HCT116 (cell line): ENCODE measurements around the gene TCERG1L. TPM values are rescaled to one million over a fixed set of nuclear protein-coding genes. Genes with fewer than 3 reads are reported as not detected.

ENCODE experiments used
- ATAC-seq: fragments of 200-7000 bp; cut with Tn5 transposase; 2 replicates; pipeline ENCODE4 v1.9.1; 2020; ENCODE audit warnings: mild to moderate bottlenecking, moderate library complexity
- BruUV-seq: library from RNA; stranded (reverse); fragments of 400-500 nt; replicated peaks from 2 replicates; lab custom pipeline; 2021; lab: Mats Ljungman, UMichigan
- CTCF ChIA-PET: fragments of 300-600 bp; sonication (Branson Sonifier 250); formaldehyde crosslinking; loops from one replicate; lab custom pipeline; 2021; ENCODE audit warnings: antibody characterized with exemption; lab: Charles Lee
- POLR2A ChIA-PET: fragments of 300-600, 350-600 bp; sonication (Branson Sonifier 250); formaldehyde crosslinking; loops from one replicate; lab custom pipeline; 2021; ENCODE audit warnings: antibody characterized with exemption; lab: Charles Lee
- RAD21 ChIA-PET, 2 experiments: fragments of 300-600 bp; sonication (Branson Sonifier 250); formaldehyde crosslinking; loops; one replicate each; lab custom pipeline; 2023; ENCODE audit warnings: low total read pairs in 2 of 2; ENCODE audit not compliant: uncharacterized antibody in 2 of 2, unreplicated experiment in 2 of 2, low non-redundant PET in 1 of 2; lab: Charles Lee
- DNase-seq: peaks from one replicate; pipeline ENCODE4 v3.0.0-alpha.2; 2010; ENCODE audit warnings: low read depth, low spot score
- H2AFZ ChIP-seq: fragments of 200-600 bp; shearing (Covaris generic), sonication (generic); 2 replicates; pipeline ENCODE4 v1.6.1; 2017; ENCODE audit warnings: low read depth, mixed run types, mixed read lengths, antibody characterized with exemption, low read length; ENCODE audit not compliant: poor library complexity, severe bottlenecking
- H3K27ac ChIP-seq: 2 replicates; pipeline ENCODE4 v1.5.1; 2012; ENCODE audit warnings: low read depth, low read length
- H3K27me3 ChIP-seq: fragments of 200-600 bp; sonication (generic); 2 replicates; pipeline ENCODE4 v1.6.1; 2016; ENCODE audit warnings: mixed run types, low read length, mixed read lengths; ENCODE audit not compliant: insufficient read depth
- H3K36me3 ChIP-seq, 2 experiments: fragments of 200-500 bp in 1 of 2; fragments of 200-600 bp in 1 of 2; sonication (Bioruptor generic) in 1 of 2; sonication (generic) in 1 of 2; 2 replicates each; pipeline versions ENCODE4 v1.5.1 to v1.6.1; 2014 to 2016; ENCODE audit warnings: low read length in 2 of 2, inconsistent platforms in 1 of 2, mixed read lengths in 1 of 2, mixed run types in 1 of 2; ENCODE audit not compliant: insufficient read depth in 2 of 2, control insufficient read depth in 1 of 2
- H3K4me1 ChIP-seq, 2 experiments: fragments of 200-600 bp in 1 of 2; sonication (generic) in 1 of 2; 2 replicates each; pipeline versions ENCODE4 v1.5.1 to v1.6.1; 2012 to 2017; ENCODE audit warnings: low read length in 2 of 2, inconsistent platforms in 1 of 2, mild to moderate bottlenecking in 1 of 2, mixed read lengths in 1 of 2, mixed run types in 1 of 2, moderate library complexity in 1 of 2; ENCODE audit not compliant: insufficient read depth in 2 of 2, control insufficient read depth in 1 of 2
- H3K4me2 ChIP-seq: fragments of 200-600 bp; sonication (generic); 2 replicates; pipeline ENCODE4 v1.6.1; 2017; ENCODE audit warnings: mixed run types, low read length, mixed read lengths
- H3K4me3 ChIP-seq, 2 experiments: fragments of 200-600 bp in 1 of 2; sonication (generic) in 1 of 2; replicated peaks in 1 of 2; 2 replicates each; pipeline ENCODE4 v1.5.1; 2011 to 2016; ENCODE audit warnings: low read length in 2 of 2, control low read depth in 1 of 2, low read depth in 1 of 2, mild to moderate bottlenecking in 1 of 2, mixed read lengths in 1 of 2, mixed run types in 1 of 2
- H3K79me2 ChIP-seq: fragments of 200-600 bp; sonication (generic); 2 replicates; pipeline ENCODE4 v1.6.1; 2017; ENCODE audit warnings: mild to moderate bottlenecking, mixed run types, low read length, moderate library complexity, mixed read lengths; ENCODE audit not compliant: insufficient read depth
- H3K9ac ChIP-seq: fragments of 200-600 bp; sonication (generic); 2 replicates; pipeline ENCODE4 v1.6.1; 2016; ENCODE audit warnings: low read length, mixed read lengths
- H3K9me2 ChIP-seq: fragments of 200-600 bp; sonication (generic), shearing (Covaris generic); 2 replicates; pipeline ENCODE4 v1.6.1; 2017; ENCODE audit warnings: mixed run types, mild to moderate bottlenecking, moderate library complexity; ENCODE audit not compliant: insufficient read depth
- H3K9me3 ChIP-seq, 2 experiments: fragments of 200-500 bp in 1 of 2; fragments of 200-600 bp in 1 of 2; sonication (Bioruptor generic) in 1 of 2; sonication (generic) in 1 of 2; 2 replicates each; pipeline ENCODE4 v1.6.1; 2014 to 2017; ENCODE audit warnings: low read length in 2 of 2, mixed read lengths in 2 of 2, inconsistent platforms in 1 of 2, low read depth in 1 of 2, mild to moderate bottlenecking in 1 of 2, mixed run types in 1 of 2, moderate library complexity in 1 of 2; ENCODE audit not compliant: control insufficient read depth in 1 of 2, insufficient read depth in 1 of 2
- H4K20me1 ChIP-seq: fragments of 200-600 bp; sonication (generic), shearing (Covaris generic); 2 replicates; pipeline ENCODE4 v1.6.1; 2017; ENCODE audit warnings: mixed run types, mild to moderate bottlenecking, moderate library complexity; ENCODE audit not compliant: insufficient read depth
- CBX3 ChIP-seq: IDR thresholded peaks from 2 replicates; pipeline ENCODE4 v1.6.1; 2012; ENCODE audit warnings: low read depth
- CEBPB ChIP-seq: IDR thresholded peaks from 2 replicates; pipeline ENCODE4 v1.6.1; 2012; ENCODE audit warnings: low read depth
- POLR2A ChIP-seq: IDR thresholded peaks from 2 replicates; pipeline ENCODE4 v1.7.0; 2011; ENCODE audit warnings: borderline replicate concordance; ENCODE audit not compliant: insufficient read depth, insufficient read length; ENCODE audit errors: extremely low read depth
- SIN3A ChIP-seq: IDR thresholded peaks from 2 replicates; pipeline ENCODE4 v1.6.1; 2012; ENCODE audit warnings: low read depth
- SP1 ChIP-seq: IDR thresholded peaks from 2 replicates; pipeline ENCODE4 v1.6.1; 2012; ENCODE audit warnings: low read depth
- SRF ChIP-seq: IDR thresholded peaks from 2 replicates; pipeline ENCODE4 v1.6.1; 2012; ENCODE audit warnings: low read depth
- TCF7L2 ChIP-seq: IDR thresholded peaks from 2 replicates; pipeline ENCODE4 v1.7.0; 2011; ENCODE audit warnings: borderline replicate concordance, inconsistent platforms; ENCODE audit not compliant: insufficient read depth, insufficient read length; ENCODE audit errors: extremely low read depth
- YY1 ChIP-seq: IDR thresholded peaks from 2 replicates; pipeline ENCODE4 v1.6.1; 2011; ENCODE audit warnings: low read length, low read depth, moderate library complexity, mild to moderate bottlenecking; ENCODE audit not compliant: insufficient replicate concordance; ENCODE audit errors: extremely low read depth
- ZFX ChIP-seq: fragments of 450-650 bp; IDR thresholded peaks from 2 replicates; pipeline ENCODE4 v1.6.1; 2017
- intact Hi-C: fragments of 100-400 bp; cut with micrococcal nuclease; formaldehyde crosslinking; loops from 2 replicates; pipeline ENCODE4 v1.10.0; 2022
- total RNA-seq: library from RNA; stranded (reverse); gene quantifications from one replicate; pipeline ENCODE4 v1.2.1, GENCODE V29; 2021; ENCODE audit not compliant: unreplicated experiment
- TF ChIP-seq, protein P1 (sequence below): IDR thresholded peaks from 2 replicates; pipeline ENCODE4 v1.6.1; 2011; ENCODE audit warnings: mild to moderate bottlenecking, low read length, moderate library complexity; ENCODE audit not compliant: insufficient replicate concordance; ENCODE audit errors: extremely low read depth
- TF ChIP-seq, protein P2 (sequence below): IDR thresholded peaks from 2 replicates; pipeline ENCODE4 v1.6.1; 2012
- TF ChIP-seq, protein P3 (sequence below): IDR thresholded peaks from 2 replicates; pipeline ENCODE4 v1.6.1; 2012
- TF ChIP-seq, protein P4 (sequence below): IDR thresholded peaks from 2 replicates; pipeline ENCODE4 v1.6.1; 2012; ENCODE audit warnings: low read depth

TCERG1L gene
- total RNA-seq, 1 experiment from 2014 or later, result not detected

DNA sequence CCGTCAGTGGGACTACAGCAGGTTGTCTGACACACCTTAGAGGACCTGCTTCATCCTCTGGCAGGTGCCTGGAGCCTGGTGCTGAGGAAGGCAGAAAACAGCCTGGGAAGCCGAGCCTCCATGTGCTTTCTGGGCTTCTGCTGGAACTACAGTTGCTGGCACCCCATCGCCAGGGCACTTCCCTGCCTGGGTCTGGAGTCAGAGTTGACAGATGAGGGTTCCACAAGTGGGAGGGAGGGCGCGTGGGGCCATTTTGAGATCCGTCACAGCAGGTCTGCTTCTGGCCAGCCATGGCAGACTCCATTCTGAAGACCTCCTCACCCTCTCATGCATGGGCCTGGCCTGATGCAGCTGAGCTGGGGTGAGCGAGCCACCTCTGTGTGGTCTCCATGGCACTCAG is 33.2 kb upstream of the TCERG1L start:
- no peak for TF ChIP-seq SRF
- TF ChIP-seq, protein P1, sequence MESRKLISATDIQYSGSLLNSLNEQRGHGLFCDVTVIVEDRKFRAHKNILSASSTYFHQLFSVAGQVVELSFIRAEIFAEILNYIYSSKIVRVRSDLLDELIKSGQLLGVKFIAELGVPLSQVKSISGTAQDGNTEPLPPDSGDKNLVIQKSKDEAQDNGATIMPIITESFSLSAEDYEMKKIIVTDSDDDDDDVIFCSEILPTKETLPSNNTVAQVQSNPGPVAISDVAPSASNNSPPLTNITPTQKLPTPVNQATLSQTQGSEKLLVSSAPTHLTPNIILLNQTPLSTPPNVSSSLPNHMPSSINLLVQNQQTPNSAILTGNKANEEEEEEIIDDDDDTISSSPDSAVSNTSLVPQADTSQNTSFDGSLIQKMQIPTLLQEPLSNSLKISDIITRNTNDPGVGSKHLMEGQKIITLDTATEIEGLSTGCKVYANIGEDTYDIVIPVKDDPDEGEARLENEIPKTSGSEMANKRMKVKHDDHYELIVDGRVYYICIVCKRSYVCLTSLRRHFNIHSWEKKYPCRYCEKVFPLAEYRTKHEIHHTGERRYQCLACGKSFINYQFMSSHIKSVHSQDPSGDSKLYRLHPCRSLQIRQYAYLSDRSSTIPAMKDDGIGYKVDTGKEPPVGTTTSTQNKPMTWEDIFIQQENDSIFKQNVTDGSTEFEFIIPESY, result no peak
- no peak for TF ChIP-seq POLR2A
- no peak for TF ChIP-seq SP1
- TF ChIP-seq, protein P2, sequence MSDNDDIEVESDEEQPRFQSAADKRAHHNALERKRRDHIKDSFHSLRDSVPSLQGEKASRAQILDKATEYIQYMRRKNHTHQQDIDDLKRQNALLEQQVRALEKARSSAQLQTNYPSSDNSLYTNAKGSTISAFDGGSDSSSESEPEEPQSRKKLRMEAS, result no peak
- TF ChIP-seq, protein P3, sequence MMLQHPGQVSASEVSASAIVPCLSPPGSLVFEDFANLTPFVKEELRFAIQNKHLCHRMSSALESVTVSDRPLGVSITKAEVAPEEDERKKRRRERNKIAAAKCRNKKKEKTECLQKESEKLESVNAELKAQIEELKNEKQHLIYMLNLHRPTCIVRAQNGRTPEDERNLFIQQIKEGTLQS, result no peak
- no peak for TF ChIP-seq ZFX
- TF ChIP-seq CEBPB, result no peak
- TF ChIP-seq, all 23 proteins: peak for 0
- Histone ChIP-seq H3K27me3 (no peaks in the 10 kb centered on the region), H3K9me3 (no peaks in the 10 kb centered on the region), H3K4me2 (no peak overlapping the region), H3K27ac (no peak overlapping the region), H3K36me3 (no peaks in the 10 kb centered on the region), H4K20me1 (no peaks in the 10 kb centered on the region), H3K4me1 (no peaks in the 10 kb centered on the region), H2AFZ (no peak overlapping the region), H3K9me2 (no peaks in the 10 kb centered on the region), H3K4me3 (no peak overlapping the region), H3K9ac (no peak overlapping the region), H3K79me2 (no peaks in the 10 kb centered on the region)
- no TSS peak for BruUV-seq
- no peak for DNase-seq
- CTCF ChIA-PET, result no interaction called here
- POLR2A ChIA-PET, result no interaction called here
- ATAC-seq, result no peak
- intact Hi-C loops, result no loop called here
- RAD21 ChIA-PET, result no interaction called here

DNA sequence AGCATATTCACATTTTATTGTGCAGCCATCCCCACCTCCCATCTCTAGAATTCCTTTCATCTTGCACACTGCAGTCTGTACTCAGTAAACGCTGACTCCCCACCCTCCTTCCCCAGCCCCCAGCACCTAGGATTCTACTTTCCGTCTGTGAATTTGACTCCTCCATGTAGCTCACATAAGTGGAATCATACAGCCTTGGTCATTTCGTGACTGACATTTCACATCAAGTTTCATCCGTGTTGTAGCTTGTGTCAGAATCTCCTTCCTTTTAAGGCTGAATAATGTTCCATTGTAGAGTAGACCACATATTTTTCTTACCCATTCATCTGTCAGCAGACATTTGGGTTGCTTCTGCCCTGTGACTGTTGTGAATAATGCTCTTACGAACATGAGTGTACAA is 26.2 kb upstream of the TCERG1L start:
- ATAC-seq (no peak), DNase-seq (no peak)
- CTCF ChIA-PET, result no interaction called here
- BruUV-seq, result no TSS peak
- Histone ChIP-seq H3K9ac (no peak overlapping the region), H3K9me2 (no peaks in the 10 kb centered on the region), H3K4me1 (no peaks in the 10 kb centered on the region), H2AFZ (no peak overlapping the region), H3K27me3 (0 out of 2 replicates have a peak, but pooled peaks cover 2% of the 10 kb centered on the region), H3K36me3 (no peaks in the 10 kb centered on the region), H3K27ac (no peak overlapping the region), H3K9me3 (no peaks in the 10 kb centered on the region), H4K20me1 (no peaks in the 10 kb centered on the region), H3K4me3 (no peak overlapping the region), H3K4me2 (no peak overlapping the region), H3K79me2 (no peaks in the 10 kb centered on the region)
- intact Hi-C loops, result no loop called here
- POLR2A ChIA-PET, result no interaction called here
- RAD21 ChIA-PET, result no interaction called here
- TF ChIP-seq ZFX (no peak), YY1 (no peak), CBX3 (no peak), SRF (no peak), TCF7L2 (no peak), SIN3A (no peak)
- TF ChIP-seq, protein P4, sequence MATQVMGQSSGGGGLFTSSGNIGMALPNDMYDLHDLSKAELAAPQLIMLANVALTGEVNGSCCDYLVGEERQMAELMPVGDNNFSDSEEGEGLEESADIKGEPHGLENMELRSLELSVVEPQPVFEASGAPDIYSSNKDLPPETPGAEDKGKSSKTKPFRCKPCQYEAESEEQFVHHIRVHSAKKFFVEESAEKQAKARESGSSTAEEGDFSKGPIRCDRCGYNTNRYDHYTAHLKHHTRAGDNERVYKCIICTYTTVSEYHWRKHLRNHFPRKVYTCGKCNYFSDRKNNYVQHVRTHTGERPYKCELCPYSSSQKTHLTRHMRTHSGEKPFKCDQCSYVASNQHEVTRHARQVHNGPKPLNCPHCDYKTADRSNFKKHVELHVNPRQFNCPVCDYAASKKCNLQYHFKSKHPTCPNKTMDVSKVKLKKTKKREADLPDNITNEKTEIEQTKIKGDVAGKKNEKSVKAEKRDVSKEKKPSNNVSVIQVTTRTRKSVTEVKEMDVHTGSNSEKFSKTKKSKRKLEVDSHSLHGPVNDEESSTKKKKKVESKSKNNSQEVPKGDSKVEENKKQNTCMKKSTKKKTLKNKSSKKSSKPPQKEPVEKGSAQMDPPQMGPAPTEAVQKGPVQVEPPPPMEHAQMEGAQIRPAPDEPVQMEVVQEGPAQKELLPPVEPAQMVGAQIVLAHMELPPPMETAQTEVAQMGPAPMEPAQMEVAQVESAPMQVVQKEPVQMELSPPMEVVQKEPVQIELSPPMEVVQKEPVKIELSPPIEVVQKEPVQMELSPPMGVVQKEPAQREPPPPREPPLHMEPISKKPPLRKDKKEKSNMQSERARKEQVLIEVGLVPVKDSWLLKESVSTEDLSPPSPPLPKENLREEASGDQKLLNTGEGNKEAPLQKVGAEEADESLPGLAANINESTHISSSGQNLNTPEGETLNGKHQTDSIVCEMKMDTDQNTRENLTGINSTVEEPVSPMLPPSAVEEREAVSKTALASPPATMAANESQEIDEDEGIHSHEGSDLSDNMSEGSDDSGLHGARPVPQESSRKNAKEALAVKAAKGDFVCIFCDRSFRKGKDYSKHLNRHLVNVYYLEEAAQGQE, result no peak
- TF ChIP-seq, protein P2, result no peak
- TF ChIP-seq, protein P3, result no peak
